ENCODE measurements around the gene KLF3. TPM values are rescaled to one million over a fixed set of nuclear protein-coding genes. Genes with fewer than 3 reads are reported as not detected.

KLF3 gene
- total RNA-seq, 1 experiment from 2014 or later: 29.0 TPM

GRCh38 chr4:38650133-38650532, 13.9 kb upstream of the KLF3 start:
- peaks cover 5 to 8% of the 10 kb centered on the region in 2 experiments for H3K4me1 Mint-ChIP-seq
- Histone ChIP-seq H3K14ac (ENCODE audit: insufficient read depth, low read length) (no peak overlapping the region), H2BK120ac (ENCODE audit: low read depth, low read length, poor library complexity, severe bottlenecking) (no peak overlapping the region), H2AK5ac (ENCODE audit: insufficient read length, low read length) (no peak overlapping the region), H4K20me1 (ENCODE audit: control insufficient read depth, insufficient read depth, insufficient read length) (no peaks in the 10 kb centered on the region), H4K5ac (ENCODE audit: insufficient read length, low read depth, low read length) (no peak overlapping the region), H3K4ac (ENCODE audit: low read depth, low read length) (no peak overlapping the region), H3K9me3 (ENCODE audit: control insufficient read depth, low read depth, low read length) (no peaks in the 10 kb centered on the region), H4K8ac (replicated peaks; ENCODE audit: insufficient read length, low read depth, low read length) (no peak overlapping the region), H3K79me1 (ENCODE audit: insufficient read depth, low read depth, low read length, poor library complexity, severe bottlenecking) (no peaks in the 10 kb centered on the region), H4K91ac (ENCODE audit: insufficient read length, low read depth, low read length) (no peak overlapping the region), H3K4me2 (ENCODE audit: insufficient read depth, insufficient read length, low read length) (no peak overlapping the region), H2BK15ac (ENCODE audit: low read depth, low read length) (no peak overlapping the region), H2BK12ac (ENCODE audit: insufficient read length, low read depth, low read length) (no peak overlapping the region), H3K18ac (ENCODE audit: insufficient read length, low read depth, low read length) (no peak overlapping the region), H2BK20ac (ENCODE audit: low read depth, low read length, poor library complexity, severe bottlenecking) (no peak overlapping the region), H3K56ac (ENCODE audit: insufficient read length, low read depth, low read length) (no peak overlapping the region), H3K4me1 (ENCODE audit: insufficient read depth, low read length) (no peaks in the 10 kb centered on the region), H3K27me3 (ENCODE audit: insufficient read depth, low read length) (no peaks in the 10 kb centered on the region), H3K9ac (ENCODE audit: extremely low read depth, insufficient read length, low read length) (no peak overlapping the region), H3T11ph (ENCODE audit: low read length) (no peak overlapping the region), H3K79me2 (ENCODE audit: insufficient read depth, low read length) (no peaks in the 10 kb centered on the region), H3K23ac (ENCODE audit: insufficient read length, low read depth, low read length) (no peak overlapping the region), H3K27ac (ENCODE audit: insufficient read length, low read depth, low read length) (no peak overlapping the region), H2BK5ac (ENCODE audit: insufficient read length, low read length) (no peak overlapping the region), H2AFZ (ENCODE audit: low read length) (no peak overlapping the region), H3K23me2 (ENCODE audit: insufficient read length, low read depth, low read length, poor library complexity, severe bottlenecking) (no peaks in the 10 kb centered on the region)
- no CpG with 5 or more reads among the region's 9 CpGs for WGBS (ENCODE audit: extremely low coverage, insufficient read length, low lambda C conversion rate)
- H3K4me3 Mint-ChIP-seq: no peak overlapping the region
- TF ChIP-seq, protein P1, sequence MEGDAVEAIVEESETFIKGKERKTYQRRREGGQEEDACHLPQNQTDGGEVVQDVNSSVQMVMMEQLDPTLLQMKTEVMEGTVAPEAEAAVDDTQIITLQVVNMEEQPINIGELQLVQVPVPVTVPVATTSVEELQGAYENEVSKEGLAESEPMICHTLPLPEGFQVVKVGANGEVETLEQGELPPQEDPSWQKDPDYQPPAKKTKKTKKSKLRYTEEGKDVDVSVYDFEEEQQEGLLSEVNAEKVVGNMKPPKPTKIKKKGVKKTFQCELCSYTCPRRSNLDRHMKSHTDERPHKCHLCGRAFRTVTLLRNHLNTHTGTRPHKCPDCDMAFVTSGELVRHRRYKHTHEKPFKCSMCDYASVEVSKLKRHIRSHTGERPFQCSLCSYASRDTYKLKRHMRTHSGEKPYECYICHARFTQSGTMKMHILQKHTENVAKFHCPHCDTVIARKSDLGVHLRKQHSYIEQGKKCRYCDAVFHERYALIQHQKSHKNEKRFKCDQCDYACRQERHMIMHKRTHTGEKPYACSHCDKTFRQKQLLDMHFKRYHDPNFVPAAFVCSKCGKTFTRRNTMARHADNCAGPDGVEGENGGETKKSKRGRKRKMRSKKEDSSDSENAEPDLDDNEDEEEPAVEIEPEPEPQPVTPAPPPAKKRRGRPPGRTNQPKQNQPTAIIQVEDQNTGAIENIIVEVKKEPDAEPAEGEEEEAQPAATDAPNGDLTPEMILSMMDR (conservative IDR thresholded peaks at IDR 0.05): peak; percentile 37; the same call in 2 of the 3 replicates
- 0 out of 7 replicates have a peak, but pooled peaks cover 0 to 2% (median 0%) of the 10 kb centered on the region in 3 experiments for H3K36me3 Mint-ChIP-seq (ENCODE audit: insufficient read depth in 1 of 3, low read depth in 3 of 3)
- DNase-seq: no peak
- H3K27me3 Mint-ChIP-seq (ENCODE audit: low read depth): no peaks in the 10 kb centered on the region; the same call in 1 of the 2 replicates
- no peaks in the 10 kb centered on the region for H3K9me3 Mint-ChIP-seq
- H3K27ac Mint-ChIP-seq: no peak overlapping the region
